ENCODE data around the gene BCAS3.
A peak's percentile ranks its signal among the peaks of the same experiment; 100 is the strongest.

Gene BCAS3

GRCh38 chr17:61168506-61168905 is 490.9 kb downstream of the BCAS3 start:
- DNase-seq = no peak

- DNase-seq = no peak
These were observed 496.7 kb downstream of the BCAS3 start for GRCh38 chr17:61174310-61174709.

- DNase-seq = no peak
These were observed 497.9 kb downstream of the BCAS3 start for GRCh38 chr17:61175298-61176142.

GRCh38 chr17:61177351-61177750 is 499.7 kb downstream of the BCAS3 start:
- DNase-seq = no peak

GRCh38 chr17:61178284-61178683 is 500.6 kb downstream of the BCAS3 start:
- no peak for DNase-seq

- DNase-seq = no peak
These were observed 501.7 kb downstream of the BCAS3 start for GRCh38 chr17:61179380-61179806.

GRCh38 chr17:61183793-61184192 is 506.1 kb downstream of the BCAS3 start:
- DNase-seq = no peak

GRCh38 chr17:61185385-61185784 is 507.7 kb downstream of the BCAS3 start:
- DNase-seq = no peak

- no peak for DNase-seq
These were observed 509.4 kb downstream of the BCAS3 start for GRCh38 chr17:61187038-61187437.

GRCh38 chr17:61188081-61188480 is 510.4 kb downstream of the BCAS3 start:
- DNase-seq = no peak

GRCh38 chr17:61189968-61190367 is 512.3 kb downstream of the BCAS3 start:
- DNase-seq = no peak

- no peak for DNase-seq
These were observed 518.7 kb downstream of the BCAS3 start for GRCh38 chr17:61196302-61196704.

GRCh38 chr17:61196799-61197198 is 519.1 kb downstream of the BCAS3 start:
- DNase-seq = no peak

GRCh38 chr17:61199431-61200338 is 522.0 kb downstream of the BCAS3 start:
- no peak for DNase-seq

- no peak for DNase-seq
These were observed 522.7 kb downstream of the BCAS3 start for GRCh38 chr17:61200339-61200715.

- DNase-seq = no peak
These were observed 523.6 kb downstream of the BCAS3 start for GRCh38 chr17:61201211-61201610.

- no peak for DNase-seq
These were observed 524.9 kb downstream of the BCAS3 start for GRCh38 chr17:61202564-61202963.

GRCh38 chr17:61203671-61204131 is 526.0 kb downstream of the BCAS3 start:
- no peak for DNase-seq

GRCh38 chr17:61204456-61204855 is 526.8 kb downstream of the BCAS3 start:
- DNase-seq = no peak

- DNase-seq = no peak
These were observed 527.8 kb downstream of the BCAS3 start for GRCh38 chr17:61205401-61205800.

- peak; percentile 29 for DNase-seq
These were observed 528.3 kb downstream of the BCAS3 start for GRCh38 chr17:61205931-61206330.

GRCh38 chr17:61206922-61207321 is 529.3 kb downstream of the BCAS3 start:
- no peak for DNase-seq

GRCh38 chr17:61208301-61209105 is 530.9 kb downstream of the BCAS3 start:
- DNase-seq = peak; percentile 61
